ENCODE measurements around the gene CARD19. TPM values are rescaled to one million over a fixed set of nuclear protein-coding genes. Genes with fewer than 3 reads are reported as not detected.

CARD19 gene
- total RNA-seq, 2 donors from 2014 or later, result 83.6 to 87.3 TPM

DNA sequence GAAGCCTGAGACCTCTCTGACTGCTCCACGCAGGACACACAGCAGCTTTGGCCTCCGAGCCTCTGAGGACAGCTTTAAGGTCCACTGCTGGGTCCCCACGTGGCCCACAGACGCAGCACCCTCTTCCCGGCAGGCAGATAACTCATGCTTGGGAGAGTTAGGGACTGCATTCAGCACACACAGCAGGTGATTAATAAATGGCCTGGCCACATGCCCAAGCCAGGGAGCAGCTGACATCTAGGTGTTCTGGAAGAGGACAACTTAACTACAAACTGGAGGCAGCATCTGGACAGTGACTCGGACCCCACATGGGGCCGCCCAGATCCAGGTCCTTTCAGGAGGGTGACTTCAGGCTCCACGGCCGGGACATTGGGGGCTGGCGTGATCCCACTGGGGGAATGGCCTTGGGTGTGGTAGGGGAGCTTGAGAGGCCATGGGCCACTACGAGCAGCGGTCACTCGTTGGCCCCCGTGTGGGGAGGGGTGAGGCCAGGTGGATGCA, 26.8 kb downstream of the CARD19 start:
- ATAC-seq (replicated peaks), result no peak
- H3K4me1 Mint-ChIP-seq, result peaks cover 19% of the 10 kb centered on the region
- no peaks in the 10 kb centered on the region for H3K27me3 Mint-ChIP-seq
- H3K27ac Mint-ChIP-seq, result peak overlapping the region; percentile 20
- no peaks in the 10 kb centered on the region for H3K9me3 Mint-ChIP-seq
- peaks cover 92% of the 10 kb centered on the region for H3K36me3 Mint-ChIP-seq (ENCODE audit: low read depth)
- no peak overlapping the region for H3K4me3 Mint-ChIP-seq

DNA sequence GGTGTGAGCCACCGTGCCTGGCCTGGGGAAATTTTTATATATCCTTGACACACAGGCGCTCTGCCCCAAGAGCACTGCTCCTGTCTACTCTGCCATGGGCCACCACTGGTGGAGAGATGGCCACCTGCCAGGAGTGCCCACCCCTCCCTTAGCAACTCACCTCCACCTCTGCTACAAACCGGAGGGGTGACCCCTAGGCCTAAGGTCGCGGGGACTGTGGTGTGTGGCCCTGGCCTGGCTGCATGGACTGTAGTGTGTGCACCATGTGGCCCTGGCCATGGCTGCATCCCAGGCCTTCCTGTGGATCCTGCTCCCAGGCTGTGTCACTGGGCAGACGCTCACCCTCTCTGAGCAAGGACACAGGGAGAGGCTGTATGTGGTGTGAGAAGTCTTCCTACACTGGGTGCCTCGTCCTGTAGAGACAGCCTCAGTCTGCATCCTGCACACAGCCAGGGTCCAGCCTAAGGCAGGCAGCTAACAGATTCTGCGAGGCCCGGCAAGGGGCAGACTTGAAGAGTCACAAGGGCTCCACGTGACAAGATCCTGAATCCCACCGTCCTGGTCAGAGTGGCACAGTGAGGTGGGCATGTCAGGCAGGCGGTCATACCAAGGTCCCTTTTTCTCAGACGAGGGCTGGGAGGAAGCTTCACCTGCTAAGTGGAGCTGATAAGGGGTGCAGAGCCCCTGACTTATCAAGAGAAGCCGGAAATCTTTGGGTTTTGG, 27.7 kb downstream of the CARD19 start:
- Mint-ChIP-seq H3K4me1 (peaks cover 18% of the 10 kb centered on the region), H3K27me3 (no peaks in the 10 kb centered on the region), H3K27ac (peak overlapping the region; percentile 5), H3K9me3 (no peaks in the 10 kb centered on the region), H3K36me3 (ENCODE audit: low read depth) (peaks cover 95% of the 10 kb centered on the region), H3K4me3 (no peak overlapping the region)
- ATAC-seq (replicated peaks), result no peak

DNA sequence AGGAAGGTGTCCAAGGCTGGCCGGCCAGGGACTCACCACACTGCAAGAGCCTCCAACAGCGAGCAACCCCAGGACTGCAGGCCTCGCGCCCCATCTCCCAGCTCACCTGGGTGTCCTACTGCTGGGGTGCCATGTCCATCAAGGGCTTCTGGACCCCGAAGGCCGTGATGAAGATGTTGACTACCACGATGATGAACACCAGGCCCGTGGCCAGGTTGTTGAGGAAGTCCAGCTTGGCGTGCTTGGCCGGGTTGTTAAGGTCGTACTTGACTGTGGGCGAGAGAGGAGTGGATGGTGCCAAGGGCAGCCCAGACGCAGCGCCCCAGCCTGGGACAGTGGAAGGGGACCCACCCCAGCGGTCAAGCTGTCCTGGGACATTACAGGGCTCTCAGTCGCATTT, 28.8 kb downstream of the CARD19 start:
- no peak for ATAC-seq (replicated peaks)
- no peak overlapping the region for H3K27ac Mint-ChIP-seq
- H3K4me1 Mint-ChIP-seq, result peaks cover 25% of the 10 kb centered on the region
- H3K36me3 Mint-ChIP-seq (ENCODE audit: low read depth), result peaks cover 99% of the 10 kb centered on the region
- no peaks in the 10 kb centered on the region for H3K9me3 Mint-ChIP-seq
- no peaks in the 10 kb centered on the region for H3K27me3 Mint-ChIP-seq
- H3K4me3 Mint-ChIP-seq, result no peak overlapping the region

GRCh38 chr9:93125331-93125894, 29.4 kb downstream of the CARD19 start:
- Mint-ChIP-seq H3K9me3 (no peaks in the 10 kb centered on the region), H3K4me1 (peaks cover 21% of the 10 kb centered on the region), H3K36me3 (ENCODE audit: low read depth) (peaks cover 99% of the 10 kb centered on the region), H3K27me3 (no peaks in the 10 kb centered on the region), H3K4me3 (peak overlapping the region; percentile 20), H3K27ac (peak overlapping the region; percentile 28)
- no peak for ATAC-seq (replicated peaks)

GRCh38 chr9:93126151-93126781, 30.2 kb downstream of the CARD19 start:
- no peaks in the 10 kb centered on the region for H3K27me3 Mint-ChIP-seq

GRCh38 chr9:93126825-93127368, 30.9 kb downstream of the CARD19 start:
- Mint-ChIP-seq H3K4me1 (peaks cover 20% of the 10 kb centered on the region), H3K36me3 (ENCODE audit: low read depth) (peaks cover 100% of the 10 kb centered on the region), H3K27me3 (no peaks in the 10 kb centered on the region), H3K4me3 (peak overlapping the region; percentile 96), H3K27ac (peak overlapping the region; percentile 46), H3K9me3 (no peaks in the 10 kb centered on the region)
- no peak for ATAC-seq (replicated peaks)

More at GRCh38 chr9:93126151-93126781, 30.2 kb downstream of the CARD19 start:
- peak overlapping the region; percentile 96 for H3K4me3 Mint-ChIP-seq
- peaks cover 25% of the 10 kb centered on the region for H3K4me1 Mint-ChIP-seq
- no peak for ATAC-seq (replicated peaks)
- no peaks in the 10 kb centered on the region for H3K9me3 Mint-ChIP-seq
- peak overlapping the region; percentile 28 for H3K27ac Mint-ChIP-seq
- peaks cover 100% of the 10 kb centered on the region for H3K36me3 Mint-ChIP-seq (ENCODE audit: low read depth)

DNA sequence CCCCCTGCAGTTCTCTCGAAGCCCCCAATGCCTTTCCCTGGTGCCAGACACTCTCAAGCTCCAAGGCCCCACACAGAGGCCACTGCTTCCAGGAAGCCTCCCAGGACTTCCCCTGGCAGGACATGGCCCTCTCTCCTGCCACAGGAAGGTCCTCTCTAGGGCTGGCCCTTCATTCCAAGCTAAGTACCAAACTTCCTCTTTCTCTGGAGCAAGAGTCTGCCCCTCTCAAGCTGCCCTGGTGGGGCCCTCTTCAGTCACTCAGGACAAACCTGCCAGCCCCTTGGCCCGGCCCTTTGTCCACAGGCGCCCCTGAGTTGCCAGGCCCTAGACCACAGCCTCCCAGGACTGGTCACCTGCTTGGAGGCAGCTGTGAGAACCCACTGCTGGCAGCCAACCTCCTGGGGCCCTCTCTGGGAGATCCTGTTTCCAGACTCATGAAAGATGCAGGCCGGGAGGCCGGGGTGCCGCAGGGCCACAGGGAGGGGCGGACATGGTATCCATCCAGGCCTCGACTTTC, 31.4 kb downstream of the CARD19 start:
- Mint-ChIP-seq H3K4me3 (peak overlapping the region; percentile 96), H3K9me3 (no peaks in the 10 kb centered on the region), H3K36me3 (ENCODE audit: low read depth) (peaks cover 100% of the 10 kb centered on the region), H3K27ac (peak overlapping the region; percentile 46), H3K4me1 (peaks cover 20% of the 10 kb centered on the region), H3K27me3 (no peaks in the 10 kb centered on the region)
- ATAC-seq (replicated peaks), result no peak

DNA sequence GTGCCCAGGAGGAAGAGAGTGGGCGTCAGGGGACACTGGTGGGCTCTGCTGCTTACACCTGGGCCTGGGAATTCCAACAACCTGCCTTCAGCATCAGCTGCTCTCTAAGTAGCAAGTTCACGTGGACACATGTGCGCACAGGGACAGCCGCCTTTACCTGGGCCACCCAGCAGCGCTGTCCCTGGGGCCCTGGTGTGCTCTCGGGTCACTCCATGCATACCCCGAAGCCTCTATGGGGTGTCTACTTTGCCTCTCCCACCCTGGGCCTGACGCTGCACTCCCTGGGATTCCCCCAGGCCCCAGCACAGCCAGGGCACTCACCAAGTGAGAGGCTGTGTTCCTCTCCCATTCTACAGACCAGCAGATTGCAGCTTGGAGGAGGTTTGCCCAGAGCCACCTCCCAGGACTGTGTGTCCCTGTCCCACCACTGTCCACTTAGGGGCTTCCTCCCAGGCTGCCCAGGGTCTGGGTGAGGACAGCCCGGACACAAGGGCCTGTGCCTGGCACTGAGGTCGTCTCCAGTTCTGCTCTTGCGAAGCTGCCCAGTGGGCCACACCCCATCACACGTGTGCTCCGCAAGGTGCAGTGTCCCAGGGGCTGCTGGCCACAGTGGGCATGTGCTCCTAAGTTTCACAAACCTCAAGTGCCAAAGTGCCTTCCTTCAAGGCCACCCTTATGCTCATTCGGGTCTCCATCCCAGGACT, 32.1 kb downstream of the CARD19 start:
- Mint-ChIP-seq H3K9me3 (no peaks in the 10 kb centered on the region), H3K27me3 (no peaks in the 10 kb centered on the region), H3K4me3 (peak overlapping the region; percentile 96), H3K36me3 (ENCODE audit: low read depth) (peaks cover 100% of the 10 kb centered on the region), H3K27ac (peak overlapping the region; percentile 63), H3K4me1 (peaks cover 20% of the 10 kb centered on the region)
- ATAC-seq (replicated peaks), result no peak

- Mint-ChIP-seq H3K27me3 (no peaks in the 10 kb centered on the region), H3K4me1 (peaks cover 20% of the 10 kb centered on the region), H3K4me3 (peak overlapping the region; percentile 96), H3K9me3 (no peaks in the 10 kb centered on the region), H3K36me3 (ENCODE audit: low read depth) (peaks cover 100% of the 10 kb centered on the region), H3K27ac (peak overlapping the region; percentile 63)
- ATAC-seq (replicated peaks), result no peak
These were observed 32.8 kb downstream of the CARD19 start for GRCh38 chr9:93128715-93129224.

DNA sequence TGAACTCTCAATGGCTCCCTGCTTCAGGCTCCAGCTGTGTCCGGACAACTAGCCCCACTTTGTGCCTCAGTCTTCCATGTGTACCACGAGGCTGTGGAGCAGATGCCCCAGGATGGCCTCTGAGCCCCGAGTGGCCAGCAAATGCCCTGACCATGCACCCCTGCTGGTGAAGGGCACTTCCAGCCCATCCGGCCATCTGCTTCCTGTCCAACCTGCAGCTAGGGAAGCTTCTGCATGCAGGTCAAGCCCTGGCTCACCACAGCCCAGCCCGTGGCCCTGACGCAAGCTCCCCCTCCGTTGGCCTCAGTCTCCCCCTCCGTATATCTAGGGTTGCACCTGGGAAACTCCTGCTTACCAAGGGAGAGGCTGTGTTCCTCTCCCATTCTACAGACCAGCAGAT, 33.3 kb downstream of the CARD19 start:
- H3K27me3 Mint-ChIP-seq, result no peaks in the 10 kb centered on the region
- no peak for ATAC-seq (replicated peaks)
- H3K4me3 Mint-ChIP-seq, result peak overlapping the region; percentile 96
- H3K4me1 Mint-ChIP-seq, result peaks cover 20% of the 10 kb centered on the region
- H3K27ac Mint-ChIP-seq, result no peak overlapping the region
- peaks cover 97% of the 10 kb centered on the region for H3K36me3 Mint-ChIP-seq (ENCODE audit: low read depth)
- H3K9me3 Mint-ChIP-seq, result no peaks in the 10 kb centered on the region

DNA sequence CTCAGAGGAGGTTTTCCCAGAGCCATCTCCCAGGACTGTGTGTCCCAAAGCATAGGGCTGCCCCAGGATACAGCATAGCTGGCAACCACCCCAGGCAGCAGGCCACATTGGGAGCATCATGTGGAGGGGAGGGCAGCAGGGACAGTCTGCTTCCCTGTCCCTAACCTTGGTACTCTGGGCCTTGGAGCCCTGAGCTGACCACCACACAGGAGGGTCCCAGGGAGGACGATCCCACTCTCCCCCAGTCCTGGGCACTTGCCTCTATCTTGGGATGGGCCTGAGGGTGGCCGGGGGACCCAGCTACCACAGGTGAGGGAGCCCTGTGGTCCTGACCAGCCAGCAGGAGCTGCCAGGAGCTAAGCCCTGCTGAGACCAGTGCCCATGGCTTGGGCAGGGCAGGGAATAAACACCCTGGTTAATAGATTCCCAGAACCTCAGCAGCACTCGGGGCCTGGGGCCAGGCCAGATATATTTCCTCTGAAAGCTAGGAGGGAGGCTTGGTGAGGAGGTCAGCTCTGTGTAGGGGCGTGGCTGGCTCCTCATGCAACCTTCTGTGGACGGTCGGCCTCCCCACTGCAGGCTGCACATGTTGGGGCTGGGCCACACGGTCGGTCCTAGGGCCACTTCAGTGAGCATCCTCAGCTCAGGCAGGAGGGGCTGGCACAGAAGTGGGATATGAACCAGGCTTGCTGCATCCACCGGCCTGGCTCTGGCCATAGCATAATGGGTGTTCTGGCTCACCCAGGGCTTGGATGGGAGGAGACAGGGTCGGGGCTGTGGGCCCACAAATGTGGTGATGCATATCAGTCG, 33.9 kb downstream of the CARD19 start:
- Mint-ChIP-seq H3K4me1 (peaks cover 26% of the 10 kb centered on the region), H3K27ac (peak overlapping the region; percentile 93), H3K27me3 (no peaks in the 10 kb centered on the region), H3K9me3 (no peaks in the 10 kb centered on the region), H3K4me3 (peak overlapping the region; percentile 96), H3K36me3 (ENCODE audit: low read depth) (peaks cover 95% of the 10 kb centered on the region)
- ATAC-seq (replicated peaks), result no peak

DNA sequence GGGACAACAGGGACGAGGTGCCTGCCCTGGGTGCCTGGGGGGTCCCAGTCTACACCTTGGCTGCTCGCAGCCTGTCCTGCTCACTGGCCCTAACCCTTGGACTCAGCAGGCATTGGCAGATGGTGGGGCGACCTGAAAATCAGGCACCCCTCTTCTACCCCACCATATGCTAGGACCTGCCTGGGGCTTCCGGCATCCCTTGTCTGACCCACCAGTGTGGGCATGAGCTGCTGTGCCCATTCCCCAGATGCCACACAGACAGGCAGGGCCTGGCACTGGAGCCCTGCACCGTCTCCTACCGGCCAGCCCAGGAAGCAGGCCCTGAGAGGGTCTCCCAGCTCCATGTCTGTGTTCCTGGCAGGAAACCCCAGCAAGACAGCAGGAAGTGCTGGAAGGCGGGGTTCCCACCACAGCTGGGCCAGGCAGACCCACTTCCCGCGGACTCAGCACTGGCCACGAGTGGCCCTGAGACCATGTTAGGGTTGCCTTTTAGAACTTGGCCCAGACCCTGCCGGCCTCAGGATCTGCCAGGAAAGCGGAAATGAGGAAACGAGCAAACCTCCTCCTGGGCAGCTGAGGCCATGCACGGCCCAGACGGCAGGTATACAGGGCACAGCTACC, 35.0 kb downstream of the CARD19 start:
- Mint-ChIP-seq H3K27me3 (no peaks in the 10 kb centered on the region), H3K27ac (peak overlapping the region; percentile 93), H3K36me3 (ENCODE audit: low read depth) (peaks cover 84% of the 10 kb centered on the region), H3K4me3 (peak overlapping the region; percentile 96), H3K4me1 (peaks cover 28% of the 10 kb centered on the region), H3K9me3 (no peaks in the 10 kb centered on the region)
- no peak for ATAC-seq (replicated peaks)
